Activated naive CD4-positive, alpha-beta T cell treated with anti-CD3 and anti-CD28 coated beads, Interleukin-2, amount 50 U/mL, for 72 hours (primary cell): ENCODE results near the gene AFF4. TPM values are rescaled to one million over a fixed set of nuclear protein-coding genes. Genes with fewer than 3 reads are reported as not detected.
A peak's percentile ranks its signal among the peaks of the same experiment; 100 is the strongest.
"Not testable (repeated sequence)": the region's sequence is repeated elsewhere in the genome, so short reads cannot be mapped to it uniquely, and the experiment has no call there.

Source experiments
- ATAC-seq, 2 donors: fragments of 150-1000 bp; cut with Tn5 transposase; 2 replicates each; pipeline ENCODE4 v1.10.0; 2021; ENCODE audit warnings: mild to moderate bottlenecking in 2 of 2, moderate library complexity in 2 of 2
- DNase-seq, 2 donors: peaks; one replicate each; pipeline ENCODE4 v3.0.0; 2021 to 2022; ENCODE audit warnings: low spot score in 2 of 2
- H3K27ac Mint-ChIP-seq, 2 donors: one replicate each; pipeline ENCODE4 v1.8.0; 2022; ENCODE audit warnings: mild to moderate bottlenecking in 2 of 2, mixed read lengths in 2 of 2
- H3K36me3 Mint-ChIP-seq, 2 donors: one replicate each; pipeline ENCODE4 v1.8.0; 2022; ENCODE audit warnings: mixed read lengths in 2 of 2
- H3K9me3 Mint-ChIP-seq, 2 donors: one replicate each; pipeline ENCODE4 v1.8.0; 2022; ENCODE audit warnings: mixed read lengths in 2 of 2
- total RNA-seq, 2 donors: library from RNA; stranded (reverse); gene quantifications; one replicate each; pipeline ENCODE4 v1.2.3, GENCODE V29; 2022

AFF4 gene
- total RNA-seq, 2 donors from 2014 or later, result 31.6 to 52.8 TPM

GRCh38 chr5:132962429-132963021 lies 909 bp downstream of the AFF4 start:
- Mint-ChIP-seq H3K27ac (peak overlapping the region; percentile 98 to 100), H3K36me3 (peaks cover 10 to 12% of the 10 kb centered on the region in 2 donors), H3K9me3 (no peaks in the 10 kb centered on the region)
- no peak for ATAC-seq
- peak in 1 of 2 donors; percentile 10 for DNase-seq

DNA sequence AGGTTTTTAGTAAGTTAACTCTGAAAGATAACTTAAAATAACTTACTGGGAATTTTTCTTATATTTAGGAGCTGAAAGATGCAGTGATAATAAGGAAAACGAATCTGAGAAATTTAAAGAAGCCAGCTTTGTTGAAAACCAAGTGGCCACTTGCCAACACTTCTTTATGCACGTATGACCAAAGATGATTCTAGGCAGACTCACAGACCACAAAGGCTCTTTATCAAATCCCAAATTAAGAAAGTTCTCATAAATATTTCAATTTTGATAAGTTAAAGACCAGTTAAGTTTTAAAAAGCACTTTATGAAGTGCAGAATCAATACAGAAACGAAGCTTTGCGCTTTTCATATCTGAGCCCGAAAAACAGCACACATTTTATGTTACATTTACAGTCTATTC lies 1.5 kb downstream of the AFF4 start:
- Mint-ChIP-seq H3K27ac (peak overlapping the region; percentile 98 to 100), H3K9me3 (no peaks in the 10 kb centered on the region), H3K36me3 (peaks cover 10 to 12% of the 10 kb centered on the region in 2 donors)
- DNase-seq (no peak), ATAC-seq (no peak)

GRCh38 chr5:132961123-132961815 lies 2.2 kb downstream of the AFF4 start:
- not testable (repeated sequence) for H3K9me3 Mint-ChIP-seq, ATAC-seq, DNase-seq
- H3K36me3 Mint-ChIP-seq, result peaks cover 10 to 12% of the 10 kb centered on the region in 2 donors
- H3K27ac Mint-ChIP-seq, result peak overlapping the region; percentile 65 to 98

DNA sequence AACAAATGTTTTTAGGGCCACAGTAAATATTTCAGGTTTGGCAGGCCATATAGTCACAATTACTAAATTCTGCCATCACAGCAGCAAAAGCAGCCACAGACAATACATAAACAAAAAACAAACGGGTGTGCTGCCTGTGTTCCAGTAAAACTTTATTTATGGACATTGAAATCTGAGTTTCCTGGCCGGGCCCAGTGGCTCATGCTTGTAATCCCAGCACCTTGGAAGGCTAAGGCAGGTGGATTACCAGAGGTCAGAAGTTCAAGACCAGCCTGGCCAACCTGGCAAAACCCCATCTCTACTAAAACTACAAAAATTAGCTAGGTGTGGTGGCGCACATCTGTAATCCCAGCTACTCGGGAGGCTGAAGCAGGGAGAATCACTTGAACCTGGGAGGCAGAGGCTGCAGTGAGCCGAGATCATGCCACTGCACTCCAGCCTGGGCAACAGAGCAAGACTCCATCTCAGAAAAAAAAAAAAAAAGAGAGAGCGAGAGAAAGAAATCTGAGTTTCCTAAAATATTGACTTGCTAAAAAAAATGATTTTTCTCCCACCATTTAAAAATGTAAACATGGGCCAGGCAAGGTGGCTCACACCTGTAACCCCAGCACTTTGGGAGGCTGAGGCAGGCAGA lies 7.2 kb downstream of the AFF4 start:
- DNase-seq, ATAC-seq, H3K9me3 Mint-ChIP-seq: not testable (repeated sequence)
- Mint-ChIP-seq H3K27ac (peak overlapping the region in 1 of 2 donors; percentile 81), H3K36me3 (peaks cover 0 to 17% of the 10 kb centered on the region in 2 donors)

GRCh38 chr5:132953710-132954109 lies 9.7 kb downstream of the AFF4 start:
- no peaks in the 10 kb centered on the region for H3K9me3 Mint-ChIP-seq
- ATAC-seq, result no peak
- H3K36me3 Mint-ChIP-seq, result peaks cover 0 to 26% of the 10 kb centered on the region in 2 donors
- H3K27ac Mint-ChIP-seq, result peak overlapping the region in 1 of 2 donors; percentile 18
- DNase-seq, result no peak

DNA sequence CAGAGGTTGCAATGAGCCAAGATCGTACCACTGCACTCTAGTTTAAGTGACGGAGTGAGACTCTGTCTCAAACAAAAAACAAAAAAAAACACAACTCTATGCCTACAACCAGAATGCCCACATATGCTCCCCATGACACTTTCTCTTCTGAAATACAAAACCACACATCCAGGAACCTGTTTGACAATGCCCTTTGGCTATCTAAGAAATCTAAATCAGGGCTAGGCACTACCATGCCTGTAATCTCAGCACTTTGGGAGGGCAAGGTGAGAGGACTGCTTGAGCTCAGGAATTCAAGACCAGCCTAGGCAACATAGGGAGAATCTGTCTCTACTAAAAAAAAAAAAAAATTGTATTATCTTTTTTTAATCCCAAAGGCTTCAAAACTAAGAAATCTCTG lies 10.6 kb downstream of the AFF4 start:
- DNase-seq, result no peak
- Mint-ChIP-seq H3K27ac (no peak overlapping the region), H3K9me3 (no peaks in the 10 kb centered on the region), H3K36me3 (peaks cover 0 to 26% of the 10 kb centered on the region in 2 donors)
- no peak for ATAC-seq

DNA sequence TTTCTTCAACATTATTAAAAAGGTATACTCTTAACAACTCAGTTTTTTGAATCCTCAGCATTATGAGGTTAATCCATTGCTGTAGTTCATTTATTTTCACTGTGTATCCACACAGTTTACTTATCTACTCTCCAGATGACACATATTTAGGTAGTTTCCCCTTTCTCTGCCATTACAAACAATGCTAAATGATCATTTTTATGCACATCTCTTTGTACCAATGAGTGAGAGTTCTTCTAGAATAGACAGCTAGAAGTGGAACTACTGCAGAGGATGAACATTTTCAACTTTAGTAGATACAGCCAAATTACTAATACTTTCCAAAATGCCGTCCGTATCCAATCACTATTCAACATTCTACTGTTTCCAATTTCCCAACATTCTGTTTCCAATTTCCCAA lies 11.5 kb downstream of the AFF4 start:
- peak in 1 of 2 donors; percentile 41 for ATAC-seq
- peaks cover 0 to 26% of the 10 kb centered on the region in 2 donors for H3K36me3 Mint-ChIP-seq

GRCh38 chr5:132949136-132949535 lies 14.3 kb downstream of the AFF4 start:
- ATAC-seq (no peak), DNase-seq (no peak)
- H3K9me3 Mint-ChIP-seq, result no peaks in the 10 kb centered on the region
- no peak overlapping the region for H3K27ac Mint-ChIP-seq
- H3K36me3 Mint-ChIP-seq, result peaks cover 0 to 26% of the 10 kb centered on the region in 2 donors

More for the DNA sequence above, 11.5 kb downstream of the AFF4 start:
- no peak for DNase-seq
- Mint-ChIP-seq H3K27ac (no peak overlapping the region), H3K9me3 (no peaks in the 10 kb centered on the region)

GRCh38 chr5:132947671-132948070 lies 15.8 kb downstream of the AFF4 start:
- DNase-seq, result no peak
- Mint-ChIP-seq H3K27ac (no peak overlapping the region), H3K9me3 (no peaks in the 10 kb centered on the region), H3K36me3 (peaks cover 0 to 20% of the 10 kb centered on the region in 2 donors)
- ATAC-seq, result no peak

GRCh38 chr5:132945315-132945714 lies 18.1 kb downstream of the AFF4 start:
- H3K9me3 Mint-ChIP-seq, ATAC-seq, DNase-seq, H3K27ac Mint-ChIP-seq, H3K36me3 Mint-ChIP-seq: not testable (repeated sequence)

DNA sequence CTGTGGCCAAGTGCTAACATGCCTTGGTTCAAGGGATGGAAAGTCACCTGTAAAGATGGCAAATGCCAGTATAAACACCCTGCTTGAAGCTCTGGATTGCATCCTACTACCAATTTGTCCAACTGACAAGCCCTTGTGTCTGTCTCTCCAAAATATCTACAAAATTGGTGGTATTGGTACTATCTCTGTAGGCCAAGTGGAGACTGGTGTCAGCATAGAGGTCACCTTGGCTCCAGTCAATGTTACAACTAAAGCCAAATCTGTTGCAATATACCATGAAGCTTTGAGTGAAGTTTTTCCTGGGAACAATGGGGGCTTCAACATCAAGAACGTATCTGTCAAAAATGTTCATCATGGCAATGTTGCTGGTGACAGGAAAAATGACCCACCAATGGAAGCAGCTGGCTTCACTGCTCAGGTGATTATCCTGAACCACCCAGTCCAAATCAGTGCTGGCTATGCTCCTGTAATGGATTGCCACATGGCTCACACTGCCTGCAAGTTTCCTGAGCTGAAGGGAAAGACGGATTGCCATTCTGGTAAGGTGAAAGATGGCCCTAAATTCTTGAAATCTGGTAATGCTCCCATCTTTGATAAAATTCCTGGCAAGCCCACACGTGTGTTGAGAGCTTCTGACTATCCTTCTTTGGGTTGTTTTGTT lies 19.9 kb downstream of the AFF4 start:
- ATAC-seq (no peak), DNase-seq (no peak)
- no peak overlapping the region for H3K27ac Mint-ChIP-seq
- no peaks in the 10 kb centered on the region for H3K36me3 Mint-ChIP-seq
- no peaks in the 10 kb centered on the region for H3K9me3 Mint-ChIP-seq

DNA sequence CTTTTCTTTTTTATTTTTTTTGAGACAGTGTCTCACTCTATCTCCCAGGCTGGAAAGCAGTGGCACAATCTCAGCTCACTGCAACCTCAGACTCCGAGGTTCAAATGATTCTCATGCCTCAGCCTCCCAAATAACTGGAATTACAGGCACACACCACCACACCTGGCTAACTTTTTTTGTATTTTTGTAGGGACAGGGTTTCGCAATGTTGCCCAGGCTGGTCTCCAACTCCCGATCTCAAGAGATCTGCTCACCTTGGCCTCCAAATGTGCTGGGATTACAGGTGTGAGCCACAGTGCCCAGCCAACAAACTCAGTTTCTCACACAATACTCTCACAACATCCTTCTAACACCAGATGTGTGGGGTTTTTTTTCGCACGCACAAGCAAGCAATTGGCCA lies 22.1 kb downstream of the AFF4 start:
- no peak for DNase-seq
- Mint-ChIP-seq H3K36me3 (no peaks in the 10 kb centered on the region), H3K9me3 (no peaks in the 10 kb centered on the region), H3K27ac (peak overlapping the region in 1 of 2 donors; percentile 24)
- ATAC-seq, result no peak

DNA sequence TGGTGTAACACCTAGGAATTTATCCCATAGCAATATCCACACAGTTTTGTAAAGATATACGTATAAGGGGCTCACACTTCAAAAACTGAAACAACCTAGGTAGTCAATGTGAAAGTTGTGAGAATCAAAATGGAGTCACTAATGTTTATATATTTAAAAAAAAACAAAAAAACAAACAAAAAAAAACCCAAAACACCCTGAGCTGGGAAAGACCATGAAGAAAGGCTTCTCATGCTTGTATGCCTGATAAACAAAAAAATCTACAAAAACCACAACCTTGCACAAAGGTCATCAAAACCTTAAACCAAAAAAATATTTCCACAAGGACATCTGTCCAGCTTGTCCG lies 35.4 kb downstream of the AFF4 start:
- DNase-seq (no peak), ATAC-seq (no peak)
- Mint-ChIP-seq H3K27ac (no peak overlapping the region), H3K36me3 (peaks cover 9 to 14% of the 10 kb centered on the region in 2 donors), H3K9me3 (no peaks in the 10 kb centered on the region)

DNA sequence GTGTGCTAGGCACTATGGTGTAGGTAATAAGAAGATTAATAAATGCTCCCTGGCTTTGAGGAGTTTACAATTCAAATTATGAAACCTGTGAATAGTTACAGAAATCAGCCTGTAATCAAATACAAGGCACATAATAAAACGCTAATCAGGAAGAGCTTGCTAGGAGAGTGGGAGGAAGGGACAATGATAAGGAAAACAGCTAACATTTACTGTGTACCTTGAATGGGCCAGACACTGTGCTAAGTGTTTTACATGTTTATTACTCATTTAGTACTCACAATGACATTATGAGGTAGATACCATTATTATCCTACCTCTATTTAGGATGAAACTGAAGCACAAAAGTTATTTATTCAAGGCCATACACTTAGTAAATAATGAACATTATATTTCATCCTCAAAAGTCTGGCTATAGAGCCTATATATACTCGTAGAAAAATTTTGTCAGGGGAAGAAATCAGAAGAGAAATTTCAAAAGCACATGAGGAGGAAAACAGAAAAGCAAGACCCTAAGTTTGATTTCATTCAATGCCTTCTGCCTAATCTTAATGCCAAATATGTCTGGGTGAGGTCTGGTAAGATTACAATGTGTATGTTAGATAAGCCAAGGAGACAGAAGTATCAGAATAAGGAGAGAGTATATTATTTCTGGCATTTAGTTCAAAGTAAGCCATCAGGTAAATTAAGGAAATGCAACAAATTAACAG lies 35.9 kb downstream of the AFF4 start:
- H3K9me3 Mint-ChIP-seq, result no peaks in the 10 kb centered on the region
- DNase-seq (no peak), ATAC-seq (no peak)
- H3K36me3 Mint-ChIP-seq, result peaks cover 9 to 14% of the 10 kb centered on the region in 2 donors
- peak overlapping the region in 1 of 2 donors; percentile 51 for H3K27ac Mint-ChIP-seq

DNA sequence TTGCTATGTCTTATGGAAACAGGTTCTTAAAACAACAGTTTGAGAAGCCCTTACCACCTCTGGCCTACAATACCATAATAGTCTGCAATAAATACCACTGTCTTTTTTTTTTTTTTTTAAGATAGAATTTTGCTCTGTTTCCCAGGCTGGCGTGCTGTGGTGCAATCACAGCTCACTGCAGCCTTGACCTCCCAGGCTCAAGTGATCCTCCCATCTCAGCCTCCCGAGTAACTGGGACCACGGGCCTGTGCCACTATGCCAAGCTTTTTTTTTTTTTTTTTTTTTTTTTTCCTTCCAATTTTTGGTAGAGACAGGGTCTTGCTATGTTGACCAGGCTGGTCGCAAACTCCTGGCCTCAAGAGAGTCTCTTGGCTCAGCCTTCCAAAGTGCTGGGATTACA lies 37.0 kb downstream of the AFF4 start:
- ATAC-seq (no peak), DNase-seq (no peak)
- peaks cover 9 to 20% of the 10 kb centered on the region in 2 donors for H3K36me3 Mint-ChIP-seq
- no peaks in the 10 kb centered on the region for H3K9me3 Mint-ChIP-seq
- no peak overlapping the region for H3K27ac Mint-ChIP-seq

GRCh38 chr5:132916086-132916485 lies 47.3 kb downstream of the AFF4 start:
- no peak overlapping the region for H3K27ac Mint-ChIP-seq
- DNase-seq, result no peak
- H3K36me3 Mint-ChIP-seq, result no peaks in the 10 kb centered on the region
- H3K9me3 Mint-ChIP-seq, result no peaks in the 10 kb centered on the region
- ATAC-seq, result no peak

GRCh38 chr5:132915681-132916080 lies 47.8 kb downstream of the AFF4 start:
- ATAC-seq, result no peak
- DNase-seq, result no peak
- Mint-ChIP-seq H3K9me3 (no peaks in the 10 kb centered on the region), H3K27ac (no peak overlapping the region), H3K36me3 (no peaks in the 10 kb centered on the region)
